CD14-positive monocyte (primary cell): ENCODE data around the gene FASTK. TPM values are rescaled to one million over a fixed set of nuclear protein-coding genes. Genes with fewer than 3 reads are reported as not detected.

Experiments
- DNase-seq, 3 donors: peaks; one replicate each; pipeline ENCODE4 v3.0.0-alpha.2; 2011 to 2022
- H2AFZ ChIP-seq: 2 replicates; pipeline ENCODE4 v1.6.0; 2012; ENCODE audit warnings: mild to moderate bottlenecking, low read depth, low read length, inconsistent platforms; ENCODE audit not compliant: insufficient read depth, poor library complexity, severe bottlenecking
- H3K27ac ChIP-seq, 2 donors: 1 replicate in 1 of 2; 2 replicates in 1 of 2; pipeline ENCODE4 v1.5.1; 2012 to 2013; ENCODE audit warnings: low read length in 2 of 2, control low read depth in 1 of 2, inconsistent platforms in 1 of 2, low read depth in 1 of 2, mild to moderate bottlenecking in 1 of 2
- H3K27me3 ChIP-seq, 2 donors: one replicate each; pipeline versions ENCODE4 v1.6.0 to v1.6.1; 2011 to 2013; ENCODE audit warnings: low read length in 2 of 2; ENCODE audit not compliant: control insufficient read depth in 2 of 2, insufficient read depth in 2 of 2
- H3K36me3 ChIP-seq, 2 donors: replicated peaks in 1 of 2; 1 replicate in 1 of 2; 2 replicates in 1 of 2; pipeline versions ENCODE4 v1.5.1 to v1.6.1; 2012 to 2013; ENCODE audit warnings: low read length in 2 of 2, control low read depth in 1 of 2, inconsistent platforms in 1 of 2, mild to moderate bottlenecking in 1 of 2; ENCODE audit not compliant: insufficient read depth in 2 of 2, control insufficient read depth in 1 of 2
- H3K4me1 ChIP-seq, 2 donors: 1 replicate in 1 of 2; 2 replicates in 1 of 2; pipeline versions ENCODE4 v1.5.1 to v1.6.1; 2012 to 2013; ENCODE audit warnings: low read length in 2 of 2, control low read depth in 1 of 2, inconsistent platforms in 1 of 2, mild to moderate bottlenecking in 1 of 2, moderate library complexity in 1 of 2; ENCODE audit not compliant: insufficient read depth in 2 of 2, control insufficient read depth in 1 of 2
- H3K4me2 ChIP-seq: replicated peaks from 2 replicates; pipeline ENCODE3; 2012; ENCODE audit warnings: low read length, moderate library complexity, mild to moderate bottlenecking; ENCODE audit not compliant: poor library complexity, severe bottlenecking; ENCODE audit errors: extremely low read depth
- H3K4me3 ChIP-seq, 3 experiments: fragments of 200-600 bp in 1 of 3; sonication (generic) in 1 of 3; replicated peaks in 1 of 3; 1 replicate in 2 of 3; 2 replicates in 1 of 3; pipeline ENCODE4 v1.5.1; 2011 to 2013; ENCODE audit warnings: low read length in 3 of 3, mild to moderate bottlenecking in 3 of 3, control low read depth in 2 of 3, low read depth in 2 of 3, inconsistent platforms in 1 of 3, moderate library complexity in 1 of 3
- H3K79me2 ChIP-seq: 2 replicates; pipeline ENCODE4 v1.6.0; 2012; ENCODE audit warnings: mild to moderate bottlenecking, control low read depth, inconsistent platforms, low read length, moderate library complexity; ENCODE audit not compliant: insufficient read depth
- H3K9ac ChIP-seq: 2 replicates; pipeline ENCODE4 v1.6.0; 2017; ENCODE audit warnings: low read length, mild to moderate bottlenecking; ENCODE audit not compliant: insufficient read depth, poor library complexity, severe bottlenecking
- H3K9me3 ChIP-seq, 2 donors: replicated peaks in 1 of 2; 1 replicate in 1 of 2; 2 replicates in 1 of 2; pipeline versions ENCODE4 v1.5.1 to v1.6.1; 2012 to 2013; ENCODE audit warnings: low read length in 2 of 2, control low read depth in 1 of 2; ENCODE audit not compliant: control insufficient read depth in 1 of 2, insufficient read depth in 1 of 2
- H4K20me1 ChIP-seq: 2 replicates; pipeline ENCODE4 v1.6.0; 2012; ENCODE audit warnings: mild to moderate bottlenecking, low read length, control low read depth, moderate library complexity; ENCODE audit not compliant: insufficient read depth
- H3K27ac Mint-ChIP-seq, 7 donors: one replicate each; pipeline ENCODE4 v1.8.0; 2020; ENCODE audit warnings: mild to moderate bottlenecking in 7 of 7, mixed read lengths in 7 of 7, moderate library complexity in 6 of 7, inconsistent platforms in 2 of 7
- H3K27me3 Mint-ChIP-seq, 3 donors: one replicate each; pipeline ENCODE4 v1.8.0; 2021 to 2022; ENCODE audit warnings: low read depth in 3 of 3, mild to moderate bottlenecking in 3 of 3, mixed read lengths in 3 of 3, moderate library complexity in 3 of 3, inconsistent platforms in 1 of 3
- H3K36me3 Mint-ChIP-seq, 2 donors: one replicate each; pipeline ENCODE4 v1.8.0; 2020; ENCODE audit warnings: mixed read lengths in 2 of 2, inconsistent platforms in 1 of 2, mild to moderate bottlenecking in 1 of 2
- H3K4me1 Mint-ChIP-seq: one replicate; pipeline ENCODE4 v1.8.0; 2020; ENCODE audit warnings: mild to moderate bottlenecking, mixed read lengths
- H3K4me3 Mint-ChIP-seq, 2 donors: one replicate each; pipeline ENCODE4 v1.8.0; 2020; ENCODE audit warnings: mild to moderate bottlenecking in 2 of 2, mixed read lengths in 2 of 2, moderate library complexity in 1 of 2
- H3K9me3 Mint-ChIP-seq, 7 donors: one replicate each; pipeline ENCODE4 v1.8.0; 2020 to 2022; ENCODE audit warnings: mixed read lengths in 7 of 7, mild to moderate bottlenecking in 6 of 7, moderate library complexity in 6 of 7, inconsistent platforms in 2 of 7
- CTCF ChIP-seq: fragments of 200-600 bp; IDR thresholded peaks from one replicate; pipeline ENCODE4 v1.8.0; 2022; ENCODE audit warnings: antibody characterized with exemption, mild to moderate bottlenecking
- WGBS: methylation state at CpG from one replicate; pipeline ENCODE4 v1.1.5; 2013; ENCODE audit warnings: missing lambda C conversion rate; ENCODE audit not compliant: insufficient coverage; 5-methylcytosine and 5-hydroxymethylcytosine counted together
- intact Hi-C, 2 donors: fragments of 100-400 bp; cut with micrococcal nuclease; formaldehyde crosslinking; loops; one replicate each; pipeline versions ENCODE4 v1.15.0 to v1.15.1; 2023
- polyA plus RNA-seq, 3 donors: library from polyadenylated mRNA; depleted of rRNA in 1 of 3; unstranded in 2 of 3; stranded (reverse) in 1 of 3; fragments of 300-500 nt in 2 of 3; fragments of >200 nt in 1 of 3; fragmentation: Illumina TruSeq in 2 of 3; gene quantifications; 1 replicate in 2 of 3; 2 replicates in 1 of 3; pipeline ENCODE4 v1.2.3, GENCODE V29; 2012 to 2021

FASTK gene
- polyA plus RNA-seq, 3 donors, result 34.7 to 110 (median 38.6) TPM

- peak; percentile 85 to 89 (median 87) for DNase-seq
- peak overlapping the region in 1 of 2 donors; percentile 69 for H3K27ac ChIP-seq
These were observed 41.4 kb downstream of the FASTK start for GRCh38 chr7:151038951-151039849.

More at GRCh38 chr7:151038951-151039849, 41.4 kb downstream of the FASTK start:
- H3K36me3 Mint-ChIP-seq, result peaks cover 24 to 46% of the 10 kb centered on the region in 2 donors
- Histone ChIP-seq H3K4me2 (no peak overlapping the region), H3K4me1 (peaks cover 10 to 15% of the 10 kb centered on the region in 2 donors), H4K20me1 (no peaks in the 10 kb centered on the region), H3K9ac (peak overlapping the region; percentile 27), H3K9me3 (no peaks in the 10 kb centered on the region), H2AFZ (no peak overlapping the region), H3K4me3 (no peak overlapping the region), H3K27me3 (no peaks in the 10 kb centered on the region), H3K36me3 (peaks cover 28 to 34% of the 10 kb centered on the region in 2 donors), H3K79me2 (no peaks in the 10 kb centered on the region)
- WGBS, result 84% methylated on average over 5 of the region's 12 CpGs
- intact Hi-C loops, result loop anchor here in 1 of 2 donors (10.0 kb wide), 1 partner anchor 56 kb away; no protein-coding TSS in a partner anchor
- H3K9me3 Mint-ChIP-seq, result peaks cover 0 to 2% (median 0%) of the 10 kb centered on the region in 7 donors
- peak overlapping the region; percentile 48 to 84 (median 79) for H3K27ac Mint-ChIP-seq
- no peak for TF ChIP-seq CTCF
- H3K4me3 Mint-ChIP-seq, result peak overlapping the region in 1 of 2 donors; percentile 24
- H3K4me1 Mint-ChIP-seq, result peaks cover 17% of the 10 kb centered on the region
- peaks cover 0 to 6% (median 0%) of the 10 kb centered on the region in 3 donors for H3K27me3 Mint-ChIP-seq
